LNCaP clone FGC (cell line): ENCODE data around the gene ATRNL1.
"Not testable (repeated sequence)": the region's sequence is repeated elsewhere in the genome, so short reads cannot be mapped to it uniquely, and the experiment has no call there.

ENCODE experiments used
- DNase-seq: peaks from one replicate; pipeline ENCODE4 v3.0.0-alpha.2; 2011; ENCODE audit warnings: low read depth
- H3K4me3 ChIP-seq: 2 replicates; pipeline ENCODE4 v1.5.1; 2011; ENCODE audit warnings: mild to moderate bottlenecking, low read depth, low read length, control low read depth
- TF ChIP-seq, protein P1 (sequence below): IDR thresholded peaks from 2 replicates; pipeline ENCODE4 v1.5.1; 2012; ENCODE audit warnings: mild to moderate bottlenecking; ENCODE audit not compliant: control insufficient read depth, insufficient read depth; ENCODE audit errors: extremely low read depth

Gene ATRNL1

DNA sequence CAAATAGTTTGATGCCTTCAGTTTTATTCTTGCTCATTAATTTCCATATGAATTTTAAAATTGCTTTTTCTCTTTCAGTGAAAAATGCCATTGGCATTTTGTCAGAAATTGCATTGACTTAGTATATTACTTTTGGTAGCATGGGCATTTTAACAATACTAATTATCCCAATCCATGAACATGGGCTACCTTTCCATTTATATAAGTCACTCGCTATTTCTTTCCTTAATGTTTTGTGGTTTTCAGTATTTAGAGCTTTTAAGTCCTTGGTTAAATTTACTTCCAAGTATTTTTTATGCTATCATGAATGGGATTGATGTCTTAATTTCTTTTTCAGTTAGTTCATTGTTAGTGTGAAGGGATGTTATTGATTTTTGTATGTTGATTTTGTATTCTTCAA is 297.4 kb downstream of the ATRNL1 start:
- DNase-seq, result no peak

DNA sequence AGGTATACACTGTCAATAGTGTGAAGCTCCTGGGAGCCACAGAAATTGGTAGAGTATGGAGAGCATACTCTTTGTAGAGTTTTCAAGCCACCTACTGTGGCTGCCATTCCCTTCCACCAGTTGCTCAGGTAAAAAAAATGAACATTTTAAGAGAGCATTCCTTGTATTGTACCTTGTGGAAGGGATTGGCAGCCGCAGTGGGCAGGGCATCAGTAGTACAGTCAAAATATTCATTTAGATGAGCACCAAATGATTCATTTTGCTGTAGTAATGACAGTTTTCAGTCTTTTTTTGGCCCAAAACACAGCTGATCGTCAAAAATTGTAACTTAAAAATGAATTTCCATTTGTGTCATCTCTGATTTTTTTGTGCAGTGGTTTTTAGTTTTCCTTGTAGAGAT is 304.9 kb downstream of the ATRNL1 start:
- TF ChIP-seq, protein P1, sequence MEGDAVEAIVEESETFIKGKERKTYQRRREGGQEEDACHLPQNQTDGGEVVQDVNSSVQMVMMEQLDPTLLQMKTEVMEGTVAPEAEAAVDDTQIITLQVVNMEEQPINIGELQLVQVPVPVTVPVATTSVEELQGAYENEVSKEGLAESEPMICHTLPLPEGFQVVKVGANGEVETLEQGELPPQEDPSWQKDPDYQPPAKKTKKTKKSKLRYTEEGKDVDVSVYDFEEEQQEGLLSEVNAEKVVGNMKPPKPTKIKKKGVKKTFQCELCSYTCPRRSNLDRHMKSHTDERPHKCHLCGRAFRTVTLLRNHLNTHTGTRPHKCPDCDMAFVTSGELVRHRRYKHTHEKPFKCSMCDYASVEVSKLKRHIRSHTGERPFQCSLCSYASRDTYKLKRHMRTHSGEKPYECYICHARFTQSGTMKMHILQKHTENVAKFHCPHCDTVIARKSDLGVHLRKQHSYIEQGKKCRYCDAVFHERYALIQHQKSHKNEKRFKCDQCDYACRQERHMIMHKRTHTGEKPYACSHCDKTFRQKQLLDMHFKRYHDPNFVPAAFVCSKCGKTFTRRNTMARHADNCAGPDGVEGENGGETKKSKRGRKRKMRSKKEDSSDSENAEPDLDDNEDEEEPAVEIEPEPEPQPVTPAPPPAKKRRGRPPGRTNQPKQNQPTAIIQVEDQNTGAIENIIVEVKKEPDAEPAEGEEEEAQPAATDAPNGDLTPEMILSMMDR, result no peak
- H3K4me3 ChIP-seq, result no peak overlapping the region
- no peak for DNase-seq

More for the DNA sequence above, 297.4 kb downstream of the ATRNL1 start:
- no peak overlapping the region for H3K4me3 ChIP-seq
- TF ChIP-seq, protein P1, result no peak

DNA sequence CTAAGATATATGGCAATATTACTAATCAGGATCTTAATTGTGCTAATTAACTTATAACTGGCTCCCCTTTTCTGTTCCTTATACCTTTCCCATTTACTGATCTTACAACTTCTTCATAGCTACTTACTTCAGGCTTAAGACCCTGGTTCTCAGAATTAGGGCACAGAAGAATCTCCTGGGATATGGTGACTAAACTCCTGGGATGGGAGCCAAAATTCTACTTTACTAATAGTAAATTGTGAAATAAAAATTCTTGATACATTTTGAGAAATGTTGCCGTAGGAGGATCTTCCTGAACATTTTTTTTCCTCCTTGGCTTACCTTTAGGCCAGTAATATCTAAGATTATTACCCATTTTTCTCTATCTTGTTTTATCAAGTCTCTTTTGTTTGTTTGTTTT is 309.5 kb downstream of the ATRNL1 start:
- no peak for DNase-seq
- TF ChIP-seq, protein P1, result no peak
- no peak overlapping the region for H3K4me3 ChIP-seq

DNA sequence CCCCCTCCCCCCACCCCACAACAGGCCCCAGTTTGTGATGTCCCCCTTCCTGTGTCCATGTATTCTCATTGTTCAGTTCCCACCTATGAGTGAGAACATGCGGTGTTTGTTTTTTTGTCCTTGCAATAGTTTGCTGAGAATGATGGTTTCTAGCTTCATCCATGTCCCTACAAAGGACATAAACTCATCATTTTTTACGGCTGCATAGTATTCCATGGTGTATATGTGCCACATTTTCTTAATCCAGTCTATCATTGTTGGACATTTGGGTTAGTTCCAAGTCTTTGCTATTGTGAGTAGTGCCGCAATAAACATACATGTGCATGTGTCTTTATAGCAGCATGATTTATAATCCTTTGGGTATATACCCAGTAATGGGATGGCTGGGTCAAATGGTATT is 312.7 kb downstream of the ATRNL1 start:
- H3K4me3 ChIP-seq, DNase-seq: not testable (repeated sequence)

DNA sequence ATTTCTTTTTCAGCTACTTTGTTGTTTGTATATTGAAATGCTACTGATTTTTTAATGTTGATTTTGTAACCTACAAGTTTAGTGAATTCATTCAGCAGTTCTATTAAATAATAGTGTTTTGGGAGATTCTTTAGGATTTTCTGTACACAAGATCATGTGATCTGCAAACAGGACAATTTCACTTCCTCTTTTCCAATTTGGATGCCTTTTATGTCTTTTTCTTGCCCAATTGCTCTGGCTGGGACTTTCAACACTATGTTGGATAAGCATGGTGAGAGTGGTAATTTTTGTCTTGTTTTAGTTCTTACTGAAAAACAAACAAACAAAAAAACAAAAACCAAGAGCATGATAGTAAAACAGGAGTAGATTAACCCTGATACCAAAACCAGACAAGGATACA is 316.2 kb downstream of the ATRNL1 start:
- no peak overlapping the region for H3K4me3 ChIP-seq
- DNase-seq, result no peak
- TF ChIP-seq, protein P1, result no peak

DNA sequence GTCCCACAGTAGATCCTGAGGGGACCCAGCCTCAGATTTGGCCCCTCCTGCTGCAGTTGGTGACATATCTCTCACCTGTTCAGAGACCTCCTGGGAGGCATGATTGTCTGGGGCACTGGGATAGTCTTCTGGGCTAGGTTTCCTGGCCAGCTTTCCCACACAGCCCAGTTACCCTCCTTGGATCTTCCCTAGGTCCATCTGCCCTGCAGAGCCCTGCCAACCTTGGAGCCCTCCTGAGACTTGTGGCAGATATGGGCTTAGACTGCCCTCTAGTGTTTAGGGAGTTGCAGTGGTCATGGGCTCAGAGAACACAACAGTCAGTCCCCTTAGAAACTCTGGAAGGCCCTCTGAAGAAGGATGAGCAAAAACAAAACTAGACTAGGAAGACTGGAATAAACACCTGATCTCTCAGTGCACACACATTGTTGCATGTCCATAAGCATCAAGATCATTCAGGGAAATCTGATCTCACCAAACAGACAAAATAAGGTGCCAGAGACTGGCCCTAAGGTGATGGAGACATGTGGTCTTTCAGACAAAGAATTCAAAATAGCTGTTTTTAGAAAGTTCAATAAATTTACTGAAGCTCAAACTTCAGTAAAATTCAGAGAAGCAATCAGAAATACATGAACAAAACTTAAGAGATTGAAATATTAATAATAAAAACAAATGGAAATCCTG is 324.6 kb downstream of the ATRNL1 start:
- TF ChIP-seq, protein P1, result peak; percentile 83

DNA sequence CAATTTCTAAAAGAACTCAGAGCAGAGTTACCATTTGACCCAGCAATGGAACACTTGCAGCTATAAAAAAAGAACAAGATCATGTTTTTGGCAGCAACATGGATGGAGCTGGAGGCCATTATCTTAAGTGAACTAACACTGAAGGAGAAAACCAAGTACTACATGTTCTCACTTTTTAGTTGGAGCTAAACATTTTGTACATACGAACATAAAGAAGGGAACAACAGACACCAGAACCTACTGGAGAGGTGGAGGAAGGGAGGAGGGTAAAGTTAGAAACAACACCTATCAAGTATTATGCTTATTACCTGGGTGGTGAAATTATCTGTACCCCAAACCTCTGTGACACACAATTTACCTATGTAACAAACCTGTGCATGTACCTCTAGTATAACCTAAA is 329.5 kb downstream of the ATRNL1 start:
- no peak for DNase-seq
- H3K4me3 ChIP-seq, result no peak overlapping the region
- TF ChIP-seq, protein P1, result no peak

More for the DNA sequence above, 324.6 kb downstream of the ATRNL1 start:
- no peak overlapping the region for H3K4me3 ChIP-seq
- DNase-seq, result peak; percentile 22
